Liver (tissue), 9 donors: Measurements from ENCODE around the gene PIPOX. TPM values are rescaled to one million over a fixed set of nuclear protein-coding genes. Genes with fewer than 3 reads are reported as not detected.

Experiments
- DNase-seq: peaks from one replicate; pipeline ENCODE4 v3.0.0-alpha.2; 2017; ENCODE audit warnings: low spot score
- H3K27ac ChIP-seq, 2 donors: one replicate each; pipeline ENCODE4 v1.7.0; 2013; ENCODE audit warnings: inconsistent platforms in 2 of 2, low read length in 2 of 2, control low read depth in 1 of 2, low read depth in 1 of 2, mild to moderate bottlenecking in 1 of 2
- H3K27me3 ChIP-seq, 4 donors: one replicate each; pipeline versions ENCODE4 v1.6.1 to v1.7.0; 2013; ENCODE audit warnings: low read length in 3 of 4, inconsistent platforms in 1 of 4, mild to moderate bottlenecking in 1 of 4, moderate library complexity in 1 of 4; ENCODE audit not compliant: control insufficient read depth in 4 of 4, insufficient read depth in 4 of 4
- H3K36me3 ChIP-seq, 4 donors: one replicate each; pipeline versions ENCODE4 v1.6.1 to v1.7.0; 2013; ENCODE audit warnings: low read length in 3 of 4, mild to moderate bottlenecking in 3 of 4, low read depth in 1 of 4, moderate library complexity in 1 of 4; ENCODE audit not compliant: control insufficient read depth in 4 of 4, insufficient read depth in 3 of 4
- H3K4me1 ChIP-seq, 4 donors: one replicate each; pipeline versions ENCODE4 v1.6.1 to v1.7.0; 2013; ENCODE audit warnings: low read length in 3 of 4, mild to moderate bottlenecking in 3 of 4, moderate library complexity in 1 of 4; ENCODE audit not compliant: control insufficient read depth in 4 of 4, insufficient read depth in 4 of 4
- H3K4me3 ChIP-seq, 3 donors: one replicate each; pipeline versions ENCODE4 v1.6.1 to v1.7.0; 2013; ENCODE audit warnings: low read length in 3 of 3, control low read depth in 1 of 3, low read depth in 1 of 3, mild to moderate bottlenecking in 1 of 3
- H3K9ac ChIP-seq, 2 donors: one replicate each; pipeline ENCODE4 v1.7.0; 2013; ENCODE audit warnings: low read length in 2 of 2, mild to moderate bottlenecking in 2 of 2, moderate library complexity in 2 of 2, control low read depth in 1 of 2, low read depth in 1 of 2
- H3K9me3 ChIP-seq, 4 donors: one replicate each; pipeline versions ENCODE4 v1.6.1 to v1.7.0; 2013; ENCODE audit warnings: low read length in 3 of 4; ENCODE audit not compliant: control insufficient read depth in 4 of 4
- EGR1 ChIP-seq, 2 donors: IDR thresholded peaks; 2 replicates each; pipeline ENCODE4 v1.6.1; 2016 to 2018; ENCODE audit warnings: antibody characterized with exemption in 2 of 2, low read depth in 2 of 2
- FOXA1 ChIP-seq: IDR thresholded peaks from 2 replicates; pipeline ENCODE4 v1.6.1; 2016; ENCODE audit warnings: antibody characterized with exemption
- FOXA2 ChIP-seq: IDR thresholded peaks from 2 replicates; pipeline ENCODE4 v1.6.1; 2016; ENCODE audit warnings: antibody characterized with exemption
- GABPA ChIP-seq, 2 donors: IDR thresholded peaks in 1 of 2; conservative IDR thresholded peaks in 1 of 2; 2 replicates each; pipeline ENCODE4 v1.6.1; 2016; ENCODE audit warnings: antibody characterized with exemption in 2 of 2, mild to moderate bottlenecking in 1 of 2, moderate library complexity in 1 of 2
- HNF4A ChIP-seq, 2 donors: conservative IDR thresholded peaks; 2 replicates each; pipeline ENCODE4 v1.6.1; 2016; ENCODE audit warnings: antibody characterized with exemption in 2 of 2, mild to moderate bottlenecking in 2 of 2
- HNF4G ChIP-seq: IDR thresholded peaks from 2 replicates; pipeline ENCODE4 v1.6.1; 2016; ENCODE audit warnings: antibody characterized with exemption
- JUND ChIP-seq, 2 donors: IDR thresholded peaks; 2 replicates each; pipeline ENCODE4 v1.6.1; 2016; ENCODE audit warnings: antibody characterized with exemption in 2 of 2
- NR2F2 ChIP-seq: IDR thresholded peaks from 2 replicates; pipeline ENCODE4 v1.6.1; 2016; ENCODE audit warnings: antibody characterized with exemption
- RAD21 ChIP-seq, 2 donors: IDR thresholded peaks; 2 replicates each; pipeline ENCODE4 v1.6.1; 2016; ENCODE audit warnings: antibody characterized with exemption in 2 of 2, mild to moderate bottlenecking in 2 of 2
- RXRA ChIP-seq, 2 donors: IDR thresholded peaks; 2 replicates each; pipeline ENCODE4 v1.6.1; 2017 to 2018; ENCODE audit warnings: antibody characterized with exemption in 2 of 2, mild to moderate bottlenecking in 1 of 2
- SP1 ChIP-seq: IDR thresholded peaks from 2 replicates; pipeline ENCODE4 v1.6.1; 2018; ENCODE audit warnings: antibody characterized with exemption, mild to moderate bottlenecking
- TAF1 ChIP-seq: conservative IDR thresholded peaks from 2 replicates; pipeline ENCODE4 v1.6.1; 2016; ENCODE audit warnings: antibody characterized with exemption, mild to moderate bottlenecking
- YY1 ChIP-seq: IDR thresholded peaks from 2 replicates; pipeline ENCODE4 v1.6.1; 2016; ENCODE audit warnings: antibody characterized with exemption, mild to moderate bottlenecking
- WGBS: extraction: QIAGEN DNeasy Blood & Tissue Kit; methylation state at CpG from one replicate; pipeline ENCODE4 v1.1.7; 2013; 5-methylcytosine and 5-hydroxymethylcytosine counted together
- polyA plus RNA-seq, 2 donors: library from polyadenylated mRNA; stranded (reverse) in 1 of 2; unstranded in 1 of 2; fragments of 200-250 nt in 1 of 2; fragments of >200 nt in 1 of 2; fragmentation: Nextera tagmentation in 1 of 2; extraction: Ambion mirVana in 1 of 2; gene quantifications; one replicate each; pipeline versions ENCODE4 v1.2.1 to v1.2.3, GENCODE V29; 2013 to 2015
- total RNA-seq, 2 donors: library from RNA; depleted of rRNA; stranded (reverse); fragments of >200 nt; gene quantifications; one replicate each; pipeline ENCODE4 v1.2.3, GENCODE V29; 2014
- TF ChIP-seq, protein P1 (sequence below): IDR thresholded peaks from 2 replicates; pipeline ENCODE4 v1.6.1; 2016; ENCODE audit warnings: antibody characterized with exemption
- TF ChIP-seq, protein P2 (sequence below): fragments of 150-350 bp; IDR thresholded peaks from 2 replicates; pipeline ENCODE4 v1.5.1; 2017; ENCODE audit warnings: improper control_type of control experiment, low read depth, low read length; ENCODE audit not compliant: missing input control
- TF ChIP-seq, protein P3 (sequence below): IDR thresholded peaks from 2 replicates; pipeline ENCODE4 v1.6.1; 2016; ENCODE audit warnings: antibody characterized with exemption, mild to moderate bottlenecking
- TF ChIP-seq, protein P4 (sequence below): IDR thresholded peaks from 2 replicates; pipeline ENCODE4 v1.6.1; 2016; ENCODE audit warnings: antibody characterized with exemption
- TF ChIP-seq, protein P5 (sequence below): IDR thresholded peaks from 2 replicates; pipeline ENCODE4 v1.6.1; 2016; ENCODE audit warnings: antibody characterized with exemption
- donor health status: healthy.
- donor health status: healthy.
- donor health status: healthy.
- donor health status: healthy.
- donor health status: healthy.

The PIPOX gene
- total and polyA plus RNA-seq, 4 donors, result 19.3 to 227 (median 158) TPM

DNA sequence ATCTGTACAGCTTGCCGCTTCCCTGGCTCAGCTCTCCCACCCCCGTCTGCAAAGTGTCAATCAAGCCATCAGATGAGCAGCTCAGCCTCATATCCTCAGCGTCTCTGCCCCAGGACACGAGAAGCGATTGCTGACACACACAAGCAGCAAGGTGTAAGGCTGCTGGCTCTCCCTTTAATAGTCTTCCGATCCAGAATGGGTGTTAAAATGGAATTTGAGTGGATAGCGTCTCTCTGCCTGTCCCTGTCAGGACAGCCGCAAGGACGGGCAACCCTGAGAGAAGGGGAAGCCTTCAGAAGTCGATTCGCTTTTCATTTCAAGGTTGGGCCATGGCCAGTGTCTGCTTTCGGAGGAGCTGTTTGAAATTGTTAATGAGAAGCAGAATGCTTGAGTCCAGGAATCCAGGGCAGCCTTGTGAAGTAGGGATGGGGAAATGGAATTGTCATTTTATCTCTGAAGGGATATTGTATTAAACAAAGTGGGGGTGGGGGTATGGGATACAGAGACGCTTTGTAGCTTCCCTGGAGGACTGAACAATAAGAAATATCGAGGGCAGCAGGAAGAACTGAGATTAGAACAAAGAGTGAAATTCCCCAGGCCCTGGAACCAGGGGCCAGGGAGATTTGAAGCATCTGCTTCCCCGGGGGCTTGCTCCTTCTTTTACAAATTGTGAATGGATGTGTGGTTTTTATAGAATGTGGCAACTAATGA lies 4.7 kb upstream of the PIPOX start:
- no peak overlapping the region for H3K27ac ChIP-seq
- no peaks in the 10 kb centered on the region for H3K36me3 ChIP-seq
- 66% methylated on average over 15 of the region's 15 CpGs for WGBS
- no peak for DNase-seq
- no peak overlapping the region for H3K9ac ChIP-seq
- TF ChIP-seq, protein P1, sequence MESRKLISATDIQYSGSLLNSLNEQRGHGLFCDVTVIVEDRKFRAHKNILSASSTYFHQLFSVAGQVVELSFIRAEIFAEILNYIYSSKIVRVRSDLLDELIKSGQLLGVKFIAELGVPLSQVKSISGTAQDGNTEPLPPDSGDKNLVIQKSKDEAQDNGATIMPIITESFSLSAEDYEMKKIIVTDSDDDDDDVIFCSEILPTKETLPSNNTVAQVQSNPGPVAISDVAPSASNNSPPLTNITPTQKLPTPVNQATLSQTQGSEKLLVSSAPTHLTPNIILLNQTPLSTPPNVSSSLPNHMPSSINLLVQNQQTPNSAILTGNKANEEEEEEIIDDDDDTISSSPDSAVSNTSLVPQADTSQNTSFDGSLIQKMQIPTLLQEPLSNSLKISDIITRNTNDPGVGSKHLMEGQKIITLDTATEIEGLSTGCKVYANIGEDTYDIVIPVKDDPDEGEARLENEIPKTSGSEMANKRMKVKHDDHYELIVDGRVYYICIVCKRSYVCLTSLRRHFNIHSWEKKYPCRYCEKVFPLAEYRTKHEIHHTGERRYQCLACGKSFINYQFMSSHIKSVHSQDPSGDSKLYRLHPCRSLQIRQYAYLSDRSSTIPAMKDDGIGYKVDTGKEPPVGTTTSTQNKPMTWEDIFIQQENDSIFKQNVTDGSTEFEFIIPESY, result no peak
- TF ChIP-seq, protein P2, sequence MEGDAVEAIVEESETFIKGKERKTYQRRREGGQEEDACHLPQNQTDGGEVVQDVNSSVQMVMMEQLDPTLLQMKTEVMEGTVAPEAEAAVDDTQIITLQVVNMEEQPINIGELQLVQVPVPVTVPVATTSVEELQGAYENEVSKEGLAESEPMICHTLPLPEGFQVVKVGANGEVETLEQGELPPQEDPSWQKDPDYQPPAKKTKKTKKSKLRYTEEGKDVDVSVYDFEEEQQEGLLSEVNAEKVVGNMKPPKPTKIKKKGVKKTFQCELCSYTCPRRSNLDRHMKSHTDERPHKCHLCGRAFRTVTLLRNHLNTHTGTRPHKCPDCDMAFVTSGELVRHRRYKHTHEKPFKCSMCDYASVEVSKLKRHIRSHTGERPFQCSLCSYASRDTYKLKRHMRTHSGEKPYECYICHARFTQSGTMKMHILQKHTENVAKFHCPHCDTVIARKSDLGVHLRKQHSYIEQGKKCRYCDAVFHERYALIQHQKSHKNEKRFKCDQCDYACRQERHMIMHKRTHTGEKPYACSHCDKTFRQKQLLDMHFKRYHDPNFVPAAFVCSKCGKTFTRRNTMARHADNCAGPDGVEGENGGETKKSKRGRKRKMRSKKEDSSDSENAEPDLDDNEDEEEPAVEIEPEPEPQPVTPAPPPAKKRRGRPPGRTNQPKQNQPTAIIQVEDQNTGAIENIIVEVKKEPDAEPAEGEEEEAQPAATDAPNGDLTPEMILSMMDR, result no peak
- TF ChIP-seq HNF4A (conservative IDR thresholded peaks at IDR 0.05), result no peak
- no peak for TF ChIP-seq JUND (IDR thresholded peaks at IDR 0.05)
- TF ChIP-seq, protein P3, sequence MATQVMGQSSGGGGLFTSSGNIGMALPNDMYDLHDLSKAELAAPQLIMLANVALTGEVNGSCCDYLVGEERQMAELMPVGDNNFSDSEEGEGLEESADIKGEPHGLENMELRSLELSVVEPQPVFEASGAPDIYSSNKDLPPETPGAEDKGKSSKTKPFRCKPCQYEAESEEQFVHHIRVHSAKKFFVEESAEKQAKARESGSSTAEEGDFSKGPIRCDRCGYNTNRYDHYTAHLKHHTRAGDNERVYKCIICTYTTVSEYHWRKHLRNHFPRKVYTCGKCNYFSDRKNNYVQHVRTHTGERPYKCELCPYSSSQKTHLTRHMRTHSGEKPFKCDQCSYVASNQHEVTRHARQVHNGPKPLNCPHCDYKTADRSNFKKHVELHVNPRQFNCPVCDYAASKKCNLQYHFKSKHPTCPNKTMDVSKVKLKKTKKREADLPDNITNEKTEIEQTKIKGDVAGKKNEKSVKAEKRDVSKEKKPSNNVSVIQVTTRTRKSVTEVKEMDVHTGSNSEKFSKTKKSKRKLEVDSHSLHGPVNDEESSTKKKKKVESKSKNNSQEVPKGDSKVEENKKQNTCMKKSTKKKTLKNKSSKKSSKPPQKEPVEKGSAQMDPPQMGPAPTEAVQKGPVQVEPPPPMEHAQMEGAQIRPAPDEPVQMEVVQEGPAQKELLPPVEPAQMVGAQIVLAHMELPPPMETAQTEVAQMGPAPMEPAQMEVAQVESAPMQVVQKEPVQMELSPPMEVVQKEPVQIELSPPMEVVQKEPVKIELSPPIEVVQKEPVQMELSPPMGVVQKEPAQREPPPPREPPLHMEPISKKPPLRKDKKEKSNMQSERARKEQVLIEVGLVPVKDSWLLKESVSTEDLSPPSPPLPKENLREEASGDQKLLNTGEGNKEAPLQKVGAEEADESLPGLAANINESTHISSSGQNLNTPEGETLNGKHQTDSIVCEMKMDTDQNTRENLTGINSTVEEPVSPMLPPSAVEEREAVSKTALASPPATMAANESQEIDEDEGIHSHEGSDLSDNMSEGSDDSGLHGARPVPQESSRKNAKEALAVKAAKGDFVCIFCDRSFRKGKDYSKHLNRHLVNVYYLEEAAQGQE, result no peak
- no peak for TF ChIP-seq FOXA1
- TF ChIP-seq GABPA (IDR thresholded peaks at IDR 0.05 in 1 of 2, conservative IDR thresholded peaks at IDR 0.05 in 1 of 2), result no peak
- TF ChIP-seq YY1, result no peak
- TF ChIP-seq HNF4G, result no peak
- TF ChIP-seq NR2F2, result no peak
- no peak for TF ChIP-seq SP1
- TF ChIP-seq RXRA (IDR thresholded peaks at IDR 0.05), result no peak
- no peak for TF ChIP-seq RAD21 (IDR thresholded peaks at IDR 0.05)
- no peak for TF ChIP-seq EGR1 (IDR thresholded peaks at IDR 0.05; ENCODE audit: low read depth in 2 of 2)
- TF ChIP-seq, protein P4, sequence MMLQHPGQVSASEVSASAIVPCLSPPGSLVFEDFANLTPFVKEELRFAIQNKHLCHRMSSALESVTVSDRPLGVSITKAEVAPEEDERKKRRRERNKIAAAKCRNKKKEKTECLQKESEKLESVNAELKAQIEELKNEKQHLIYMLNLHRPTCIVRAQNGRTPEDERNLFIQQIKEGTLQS, result no peak
- TF ChIP-seq FOXA2, result no peak
- TF ChIP-seq, protein P5, sequence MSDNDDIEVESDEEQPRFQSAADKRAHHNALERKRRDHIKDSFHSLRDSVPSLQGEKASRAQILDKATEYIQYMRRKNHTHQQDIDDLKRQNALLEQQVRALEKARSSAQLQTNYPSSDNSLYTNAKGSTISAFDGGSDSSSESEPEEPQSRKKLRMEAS, result no peak
- TF ChIP-seq TAF1, result no peak
- peaks cover 0 to 17% (median 10%) of the 10 kb centered on the region in 4 donors for H3K4me1 ChIP-seq
- peaks cover 0 to 5% (median 0%) of the 10 kb centered on the region in 4 donors for H3K9me3 ChIP-seq
- no peak overlapping the region for H3K4me3 ChIP-seq
- H3K27me3 ChIP-seq, result no peaks in the 10 kb centered on the region
